Lung (tissue), 12 donors: ENCODE data around the gene DENND5A. TPM values are rescaled to one million over a fixed set of nuclear protein-coding genes. Genes with fewer than 3 reads are reported as not detected.
"Not testable (repeated sequence)": the region's sequence is repeated elsewhere in the genome, so short reads cannot be mapped to it uniquely, and the experiment has no call there.

ENCODE experiments used
- ATAC-seq: fragments of 200-7000 bp; cut with Tn5 transposase; one replicate; pipeline ENCODE4 v1.9.1; 2020; ENCODE audit warnings: moderate number of reproducible peaks; ENCODE audit not compliant: insufficient read depth, low FRiP score
- DNase-seq, 3 donors: peaks; one replicate each; pipeline ENCODE4 v3.0.0-alpha.2; 2013 to 2017
- H3K27ac ChIP-seq, 2 donors: one replicate each; pipeline ENCODE4 v1.5.1; 2013; ENCODE audit warnings: mild to moderate bottlenecking in 2 of 2, moderate library complexity in 2 of 2, control low read depth in 1 of 2, inconsistent platforms in 1 of 2, low read depth in 1 of 2, low read length in 1 of 2
- H3K27me3 ChIP-seq, 3 donors: one replicate each; pipeline ENCODE4 v1.5.1; 2013; ENCODE audit warnings: low read length in 2 of 3; ENCODE audit not compliant: control insufficient read depth in 3 of 3, insufficient read depth in 3 of 3
- H3K36me3 ChIP-seq, 4 donors: one replicate each; pipeline ENCODE4 v1.5.1; 2013; ENCODE audit warnings: low read length in 4 of 4, mild to moderate bottlenecking in 1 of 4, moderate library complexity in 1 of 4; ENCODE audit not compliant: control insufficient read depth in 4 of 4, insufficient read depth in 4 of 4
- H3K4me1 ChIP-seq, 5 donors: one replicate each; pipeline ENCODE4 v1.5.1; 2013; ENCODE audit warnings: low read length in 5 of 5, mild to moderate bottlenecking in 2 of 5, moderate library complexity in 1 of 5; ENCODE audit not compliant: control insufficient read depth in 5 of 5, insufficient read depth in 5 of 5
- H3K4me3 ChIP-seq: one replicate; pipeline ENCODE4 v1.5.1; 2013; ENCODE audit warnings: mild to moderate bottlenecking, control low read depth, moderate library complexity
- H3K9ac ChIP-seq, 2 donors: one replicate each; pipeline ENCODE4 v1.5.1; 2013; ENCODE audit warnings: low read length in 2 of 2, control low read depth in 1 of 2; ENCODE audit not compliant: insufficient read depth in 1 of 2
- H3K9me3 ChIP-seq, 4 donors: one replicate each; pipeline ENCODE4 v1.5.1; 2013; ENCODE audit warnings: low read length in 3 of 4, mild to moderate bottlenecking in 1 of 4, moderate library complexity in 1 of 4; ENCODE audit not compliant: control insufficient read depth in 4 of 4, insufficient read depth in 3 of 4
- CTCF ChIP-seq: IDR thresholded peaks from 2 replicates; pipeline ENCODE4 v1.5.1; 2012; ENCODE audit warnings: mild to moderate bottlenecking; ENCODE audit errors: control extremely low read depth, extremely low read depth
- WGBS, 2 donors: extraction: QIAGEN DNeasy Blood & Tissue Kit; methylation state at CpG; one replicate each; pipeline ENCODE4 v1.1.7; 2013; 5-methylcytosine and 5-hydroxymethylcytosine counted together
- polyA plus RNA-seq, 2 donors: library from polyadenylated mRNA; stranded (reverse); fragments of 200-250 nt; gene quantifications; one replicate each; pipeline ENCODE4 v1.2.1, GENCODE V29; 2013
- total RNA-seq, 2 donors: library from RNA; depleted of rRNA in 1 of 2; stranded (reverse); fragments of >200 nt in 1 of 2; gene quantifications; one replicate each; pipeline ENCODE4 v1.2.1, GENCODE V29; 2014 to 2021
- donor health status: control.
- donor health status: control.
- donor health status: Bipolar disorder and iron deficiency.
- donor health status: healthy.
- donor health status: DM: yes; HTN: yes; CAD: no.

DENND5A gene
- total and polyA plus RNA-seq, 4 donors, result 20.8 to 152 (median 112) TPM

GRCh38 chr11:9249252-9249651, 15.9 kb downstream of the DENND5A start:
- no peak for DNase-seq
- no peaks in the 10 kb centered on the region for H3K27me3 ChIP-seq

GRCh38 chr11:9247863-9248262, 17.3 kb downstream of the DENND5A start:
- ATAC-seq, result no peak
- H3K4me1 ChIP-seq, result peaks cover 0 to 7% (median 0%) of the 10 kb centered on the region in 5 donors

More at GRCh38 chr11:9249252-9249651, 15.9 kb downstream of the DENND5A start:
- no peak overlapping the region for H3K4me3 ChIP-seq
- peaks cover 0 to 10% (median 0%) of the 10 kb centered on the region in 5 donors for H3K4me1 ChIP-seq
- no peak overlapping the region for H3K27ac ChIP-seq
- no peak overlapping the region for H3K9ac ChIP-seq
- 93 to 97% methylated on average over 7 of the region's 7 CpGs for WGBS, 2 donors
- H3K36me3 ChIP-seq, result peaks cover 0 to 2% (median 0%) of the 10 kb centered on the region in 4 donors
- no peak for ATAC-seq
- TF ChIP-seq CTCF, result no peak
- no peaks in the 10 kb centered on the region for H3K9me3 ChIP-seq

GRCh38 chr11:9236242-9236641, 28.9 kb downstream of the DENND5A start:
- H3K27ac ChIP-seq, H3K9ac ChIP-seq, DNase-seq, H3K4me3 ChIP-seq, ATAC-seq, H3K27me3 ChIP-seq, H3K36me3 ChIP-seq, H3K9me3 ChIP-seq: not testable (repeated sequence)
- 68 to 88% methylated on average over 10 of the region's 10 CpGs for WGBS, 2 donors
- peaks cover 0 to 12% (median 0%) of the 10 kb centered on the region in 5 donors for H3K4me1 ChIP-seq

More at GRCh38 chr11:9247863-9248262, 17.3 kb downstream of the DENND5A start:
- H3K27me3 ChIP-seq, result no peaks in the 10 kb centered on the region
- H3K36me3 ChIP-seq, result no peaks in the 10 kb centered on the region
- no peak for DNase-seq
- no peak overlapping the region for H3K4me3 ChIP-seq
- WGBS, 2 donors, result 95 to 98% methylated on average over 3 of the region's 3 CpGs
- TF ChIP-seq CTCF, result no peak
- no peaks in the 10 kb centered on the region for H3K9me3 ChIP-seq
- H3K27ac ChIP-seq, result no peak overlapping the region
- H3K9ac ChIP-seq, result no peak overlapping the region

- Histone ChIP-seq H3K36me3 (peaks cover 0 to 1% (median 0%) of the 10 kb centered on the region in 4 donors), H3K9ac (no peak overlapping the region), H3K4me3 (no peak overlapping the region), H3K27me3 (no peaks in the 10 kb centered on the region), H3K4me1 (peaks cover 0 to 13% (median 6%) of the 10 kb centered on the region in 5 donors), H3K9me3 (no peaks in the 10 kb centered on the region), H3K27ac (no peak overlapping the region)
- WGBS, 2 donors, result 87 to 90% methylated on average over 3 of the region's 3 CpGs
- no peak for ATAC-seq
- TF ChIP-seq CTCF, result no peak
- DNase-seq, result no peak
Measured at GRCh38 chr11:9232482-9232881, 32.7 kb downstream of the DENND5A start.
